ENCODE results near the gene HOXA13.

The HOXA13 gene

GRCh38 chr7:27155816-27156507 lies 43.9 kb downstream of the HOXA13 start:
- Histone ChIP-seq H3K79me2 (ENCODE audit: insufficient read depth, low read length) (no peaks in the 10 kb centered on the region), H3K27me3 (ENCODE audit: insufficient read depth, low read length) (peaks cover 8% of the 10 kb centered on the region; the same call in 1 of the 2 replicates), H3K36me3 (ENCODE audit: insufficient read depth, low read length) (no peaks in the 10 kb centered on the region), H2AFZ (ENCODE audit: low read length) (no peak overlapping the region), H3K4me2 (ENCODE audit: low read length) (no peak overlapping the region), H3F3A (ENCODE audit: insufficient read depth, low read length) (no peaks in the 10 kb centered on the region), H3K4me1 (ENCODE audit: insufficient read depth, low read length, severe bottlenecking) (peaks cover 23% of the 10 kb centered on the region), H4K20me1 (ENCODE audit: insufficient read depth, low read length) (no peaks in the 10 kb centered on the region), H3K9me2 (ENCODE audit: low read depth, low read length) (no peaks in the 10 kb centered on the region), H3K27ac (ENCODE audit: low read depth, low read length, poor library complexity, severe bottlenecking) (no peak overlapping the region), H3K9ac (ENCODE audit: low read length) (no peak overlapping the region), H3K9me3 (ENCODE audit: low read length) (no peaks in the 10 kb centered on the region), H3K4me3 (ENCODE audit: low read depth, low read length, poor library complexity, severe bottlenecking) (no peak overlapping the region)
- TF ChIP-seq CTCF (IDR thresholded peaks at IDR 0.05; ENCODE audit: low read length) (no peak), EZH2 (IDR thresholded peaks at IDR 0.05; ENCODE audit: borderline replicate concordance, low read length) (no peak)

- Histone ChIP-seq H3K4me3 (ENCODE audit: low read depth, low read length, poor library complexity, severe bottlenecking) (peak overlapping the region; percentile 10), H3K9ac (ENCODE audit: low read length) (no peak overlapping the region), H3K4me2 (ENCODE audit: low read length) (peak overlapping the region; percentile 29; the same call in 1 of the 2 replicates), H3K36me3 (ENCODE audit: insufficient read depth, low read length) (no peaks in the 10 kb centered on the region), H3K9me2 (ENCODE audit: low read depth, low read length) (no peaks in the 10 kb centered on the region), H3K27ac (ENCODE audit: low read depth, low read length, poor library complexity, severe bottlenecking) (no peak overlapping the region), H2AFZ (ENCODE audit: low read length) (no peak overlapping the region), H3F3A (ENCODE audit: insufficient read depth, low read length) (no peaks in the 10 kb centered on the region), H4K20me1 (ENCODE audit: insufficient read depth, low read length) (no peaks in the 10 kb centered on the region), H3K9me3 (ENCODE audit: low read length) (no peaks in the 10 kb centered on the region), H3K27me3 (ENCODE audit: insufficient read depth, low read length) (peaks cover 8% of the 10 kb centered on the region; the same call in 1 of the 2 replicates), H3K4me1 (ENCODE audit: insufficient read depth, low read length, severe bottlenecking) (peaks cover 24% of the 10 kb centered on the region), H3K79me2 (ENCODE audit: insufficient read depth, low read length) (no peaks in the 10 kb centered on the region)
- no peak for TF ChIP-seq CTCF (IDR thresholded peaks at IDR 0.05; ENCODE audit: low read length)
- TF ChIP-seq EZH2 (IDR thresholded peaks at IDR 0.05; ENCODE audit: borderline replicate concordance, low read length), result no peak
These were observed 44.7 kb downstream of the HOXA13 start for GRCh38 chr7:27154901-27155815.

- H3K4me2 ChIP-seq (ENCODE audit: low read length), result no peak overlapping the region; the same call in 1 of the 2 replicates
- peaks cover 28% of the 10 kb centered on the region for H3K4me1 ChIP-seq (ENCODE audit: insufficient read depth, low read length, severe bottlenecking)
- peaks cover 9% of the 10 kb centered on the region; the same call in 1 of the 2 replicates for H3K27me3 ChIP-seq (ENCODE audit: insufficient read depth, low read length)
- no peak overlapping the region for H2AFZ ChIP-seq (ENCODE audit: low read length)
- H4K20me1 ChIP-seq (ENCODE audit: insufficient read depth, low read length), result no peaks in the 10 kb centered on the region
- no peaks in the 10 kb centered on the region for H3K36me3 ChIP-seq (ENCODE audit: insufficient read depth, low read length)
- H3K9me2 ChIP-seq (ENCODE audit: low read depth, low read length), result no peaks in the 10 kb centered on the region
- H3K9ac ChIP-seq (ENCODE audit: low read length), result no peak overlapping the region
- no peak overlapping the region for H3K27ac ChIP-seq (ENCODE audit: low read depth, low read length, poor library complexity, severe bottlenecking)
- TF ChIP-seq EZH2 (IDR thresholded peaks at IDR 0.05; ENCODE audit: borderline replicate concordance, low read length) (no peak), CTCF (IDR thresholded peaks at IDR 0.05; ENCODE audit: low read length) (no peak)
- H3K9me3 ChIP-seq (ENCODE audit: low read length), result no peaks in the 10 kb centered on the region
- H3K79me2 ChIP-seq (ENCODE audit: insufficient read depth, low read length), result no peaks in the 10 kb centered on the region
- H3K4me3 ChIP-seq (ENCODE audit: low read depth, low read length, poor library complexity, severe bottlenecking), result no peak overlapping the region
- H3F3A ChIP-seq (ENCODE audit: insufficient read depth, low read length), result no peaks in the 10 kb centered on the region
These were observed 45.5 kb downstream of the HOXA13 start for GRCh38 chr7:27154369-27154768.

Measured in OCI-LY1 (cell line).